Measurements from ENCODE around the gene LRP1B. TPM values are rescaled to one million over a fixed set of nuclear protein-coding genes. Genes with fewer than 3 reads are reported as not detected.

The LRP1B gene
- total and polyA plus RNA-seq, 2 experiments from 2014 or later: not detected

DNA sequence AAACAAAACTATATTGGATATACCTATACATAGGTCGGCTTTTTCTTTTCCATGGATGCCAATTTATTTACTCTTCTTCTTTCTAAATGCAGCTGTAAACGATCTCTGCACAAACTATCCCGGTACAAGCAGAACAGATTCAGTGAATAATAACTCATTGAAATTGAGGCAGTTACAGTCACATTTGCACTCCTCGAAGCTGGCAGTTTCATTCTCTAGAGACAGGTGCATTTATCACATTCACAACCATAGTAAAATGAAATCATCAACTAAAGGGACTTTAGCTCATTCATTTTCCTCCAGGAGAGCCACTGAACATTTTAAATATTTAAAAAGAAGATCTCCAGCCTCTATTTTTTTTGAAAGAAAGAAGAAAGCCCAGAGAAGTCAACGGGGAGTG lies 551.7 kb downstream of the LRP1B start:
- Histone ChIP-seq H2AFZ (no peak overlapping the region), H3K36me3 (ENCODE audit: low read depth) (no peaks in the 10 kb centered on the region), H3K79me2 (ENCODE audit: insufficient read depth) (no peaks in the 10 kb centered on the region), H4K20me1 (ENCODE audit: insufficient read depth) (no peaks in the 10 kb centered on the region), H3K27ac (no peak overlapping the region), H3K4me2 (ENCODE audit: unreplicated experiment) (no peak overlapping the region), H3K4me3 (no peak overlapping the region), H3K9ac (no peak overlapping the region), H3K4me1 (ENCODE audit: insufficient read depth) (no peaks in the 10 kb centered on the region), H3F3A (ENCODE audit: insufficient read depth) (no peaks in the 10 kb centered on the region), H3K27me3 (replicated peaks; ENCODE audit: insufficient read depth) (no peaks in the 10 kb centered on the region), H3K9me2 (ENCODE audit: insufficient read depth) (no peaks in the 10 kb centered on the region), H3K9me3 (ENCODE audit: low read depth) (no peaks in the 10 kb centered on the region)
- DNase-seq: no peak
- in situ Hi-C loops (cut with MboI): no loop called here
- 51 to 59% methylated on average over 5 of the region's 5 CpGs for WGBS, 2 experiments (ENCODE audit: low coverage in 1 of 2, low lambda C conversion rate in 2 of 2, missing lambda C conversion rate in 2 of 2)
- TF ChIP-seq EZH2phosphoT487 (IDR thresholded peaks at IDR 0.05; ENCODE audit: insufficient read depth, low read depth) (no peak), EZH2 (IDR thresholded peaks at IDR 0.05; ENCODE audit: insufficient read depth, poor library complexity, severe bottlenecking) (no peak)

GRCh38 chr2:141570474-141571131 lies 560.2 kb downstream of the LRP1B start:
- Histone ChIP-seq H3K36me3 (ENCODE audit: low read depth) (no peaks in the 10 kb centered on the region), H3K27me3 (replicated peaks; ENCODE audit: insufficient read depth) (no peaks in the 10 kb centered on the region), H3K27ac (no peak overlapping the region), H3F3A (ENCODE audit: insufficient read depth) (no peaks in the 10 kb centered on the region), H3K4me1 (ENCODE audit: insufficient read depth) (no peaks in the 10 kb centered on the region), H3K9ac (no peak overlapping the region), H3K9me2 (ENCODE audit: insufficient read depth) (no peaks in the 10 kb centered on the region), H2AFZ (no peak overlapping the region), H3K4me3 (no peak overlapping the region), H3K79me2 (ENCODE audit: insufficient read depth) (no peaks in the 10 kb centered on the region), H4K20me1 (ENCODE audit: insufficient read depth) (no peaks in the 10 kb centered on the region), H3K4me2 (ENCODE audit: unreplicated experiment) (no peak overlapping the region), H3K9me3 (ENCODE audit: low read depth) (no peaks in the 10 kb centered on the region)
- 49 to 58% methylated on average over 6 to 7 of the region's 10 CpGs for WGBS, 2 experiments (ENCODE audit: low coverage in 1 of 2, low lambda C conversion rate in 2 of 2, missing lambda C conversion rate in 2 of 2)
- in situ Hi-C loops (cut with MboI): no loop called here
- no peak for DNase-seq
- TF ChIP-seq EZH2 (IDR thresholded peaks at IDR 0.05; ENCODE audit: insufficient read depth, poor library complexity, severe bottlenecking) (no peak), EZH2phosphoT487 (IDR thresholded peaks at IDR 0.05; ENCODE audit: insufficient read depth, low read depth) (no peak)

- Histone ChIP-seq H3K9me3 (ENCODE audit: low read depth) (no peaks in the 10 kb centered on the region), H3K4me2 (ENCODE audit: unreplicated experiment) (no peak overlapping the region), H3K27me3 (replicated peaks; ENCODE audit: insufficient read depth) (no peaks in the 10 kb centered on the region), H3K79me2 (ENCODE audit: insufficient read depth) (no peaks in the 10 kb centered on the region), H3K27ac (no peak overlapping the region), H3F3A (ENCODE audit: insufficient read depth) (no peaks in the 10 kb centered on the region), H3K9ac (no peak overlapping the region), H3K4me3 (no peak overlapping the region), H3K4me1 (ENCODE audit: insufficient read depth) (no peaks in the 10 kb centered on the region), H3K9me2 (ENCODE audit: insufficient read depth) (no peaks in the 10 kb centered on the region), H2AFZ (no peak overlapping the region), H3K36me3 (ENCODE audit: low read depth) (no peaks in the 10 kb centered on the region), H4K20me1 (ENCODE audit: insufficient read depth) (no peaks in the 10 kb centered on the region)
- 46 to 48% methylated on average over 3 to 4 of the region's 4 CpGs for WGBS, 2 experiments (ENCODE audit: low coverage in 1 of 2, low lambda C conversion rate in 2 of 2, missing lambda C conversion rate in 2 of 2)
- DNase-seq: no peak
- in situ Hi-C loops (cut with MboI): no loop called here
- TF ChIP-seq EZH2 (IDR thresholded peaks at IDR 0.05; ENCODE audit: insufficient read depth, poor library complexity, severe bottlenecking) (no peak), EZH2phosphoT487 (IDR thresholded peaks at IDR 0.05; ENCODE audit: insufficient read depth, low read depth) (no peak)
Observed at GRCh38 chr2:141569941-141570340, 560.9 kb downstream of the LRP1B start.

GRCh38 chr2:141565597-141565996 lies 565.2 kb downstream of the LRP1B start:
- Histone ChIP-seq H4K20me1 (ENCODE audit: insufficient read depth) (no peaks in the 10 kb centered on the region), H3K9me3 (ENCODE audit: low read depth) (no peaks in the 10 kb centered on the region), H3F3A (ENCODE audit: insufficient read depth) (no peaks in the 10 kb centered on the region), H3K36me3 (ENCODE audit: low read depth) (no peaks in the 10 kb centered on the region), H3K27me3 (replicated peaks; ENCODE audit: insufficient read depth) (no peaks in the 10 kb centered on the region), H3K4me1 (ENCODE audit: insufficient read depth) (no peaks in the 10 kb centered on the region), H3K4me3 (no peak overlapping the region), H3K79me2 (ENCODE audit: insufficient read depth) (no peaks in the 10 kb centered on the region), H2AFZ (no peak overlapping the region), H3K4me2 (ENCODE audit: unreplicated experiment) (no peak overlapping the region), H3K9ac (no peak overlapping the region), H3K27ac (no peak overlapping the region), H3K9me2 (ENCODE audit: insufficient read depth) (no peaks in the 10 kb centered on the region)
- in situ Hi-C loops (cut with MboI): no loop called here
- TF ChIP-seq EZH2phosphoT487 (IDR thresholded peaks at IDR 0.05; ENCODE audit: insufficient read depth, low read depth) (no peak), EZH2 (IDR thresholded peaks at IDR 0.05; ENCODE audit: insufficient read depth, poor library complexity, severe bottlenecking) (no peak)
- DNase-seq: no peak
- 97 to 100% methylated on average over 3 of the region's 3 CpGs for WGBS, 2 experiments (ENCODE audit: low coverage in 1 of 2, low lambda C conversion rate in 2 of 2, missing lambda C conversion rate in 2 of 2)
